HuH-7.5 (cell line): ENCODE measurements around the gene TEX13D.
"Not testable (repeated sequence)": the region's sequence is repeated elsewhere in the genome, so short reads cannot be mapped to it uniquely, and the experiment has no call there.

Experiments
- DNase-seq: peaks from one replicate; pipeline ENCODE4 v3.0.0; 2011; ENCODE audit warnings: low spot score

Gene TEX13D

DNA sequence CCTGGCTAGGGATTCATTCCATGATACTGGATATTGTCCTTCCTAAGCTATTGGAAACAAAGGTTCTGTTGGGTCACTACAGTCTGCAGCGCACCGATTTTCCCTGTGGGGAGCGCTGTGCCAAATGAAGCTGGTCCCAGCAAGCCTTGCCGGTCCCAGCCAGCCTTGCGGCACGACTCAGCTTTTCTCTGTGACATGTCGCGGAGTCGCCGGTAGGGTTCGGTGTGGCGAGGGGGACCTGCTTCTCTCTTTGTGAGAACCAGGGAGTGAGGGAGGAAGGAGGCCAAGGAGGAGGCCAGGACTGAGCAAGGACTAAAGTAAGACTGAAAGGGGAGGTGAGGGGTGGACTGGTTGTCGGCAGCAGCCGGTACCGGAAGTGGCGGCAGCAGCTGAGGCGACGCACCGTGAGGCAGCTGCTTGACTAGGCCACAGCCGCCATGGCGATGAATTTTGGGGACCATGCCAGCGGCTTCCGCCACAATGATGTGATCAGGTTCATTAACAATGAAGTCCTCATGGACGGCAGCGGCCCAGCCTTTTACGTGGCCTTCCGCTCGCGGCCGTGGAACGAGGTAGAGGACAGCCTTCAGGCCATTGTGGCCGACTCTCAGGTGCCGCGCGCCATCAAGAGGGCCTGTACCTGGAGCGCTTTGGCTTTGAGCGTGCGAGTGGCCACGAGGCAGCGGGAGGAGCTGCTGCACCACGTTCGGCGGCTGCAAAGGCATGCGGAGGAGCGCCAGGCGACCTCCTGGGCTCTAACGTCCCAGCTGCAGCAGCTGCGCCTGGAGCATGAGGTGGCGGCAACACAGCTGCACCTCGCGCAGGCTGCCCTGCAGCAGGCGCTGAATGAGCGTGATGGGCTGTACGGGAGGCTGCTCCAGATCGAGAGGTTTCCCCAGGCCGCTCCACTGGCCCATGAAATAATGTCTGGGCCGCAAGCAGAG is at the start of gene TEX13D:
TEX13D (plus strand) TSS at position 180 of the 944 bp plus-strand sequence; CDS start at position 438, 258 bp downstream.
- no peak for DNase-seq

DNA sequence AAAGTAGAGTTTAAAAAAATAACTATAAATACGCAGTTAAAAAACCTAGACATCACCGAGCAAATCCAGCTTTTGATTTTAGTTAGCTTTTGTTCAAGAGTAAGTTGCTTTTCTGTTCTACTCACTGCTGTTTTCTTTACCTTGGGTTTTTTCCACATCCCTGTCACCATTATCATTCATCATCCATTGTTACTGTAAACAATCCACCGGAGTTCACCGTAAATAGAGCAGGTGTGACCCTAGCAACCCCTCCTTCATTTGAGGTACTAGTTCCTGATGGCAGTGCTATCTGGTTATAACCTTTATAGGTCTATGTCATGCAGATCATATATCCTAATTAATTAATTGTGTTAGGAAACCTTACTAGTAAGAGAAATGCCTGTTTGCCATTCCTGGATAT is 43.0 kb upstream of the TEX13D start:
- DNase-seq: no peak

DNA sequence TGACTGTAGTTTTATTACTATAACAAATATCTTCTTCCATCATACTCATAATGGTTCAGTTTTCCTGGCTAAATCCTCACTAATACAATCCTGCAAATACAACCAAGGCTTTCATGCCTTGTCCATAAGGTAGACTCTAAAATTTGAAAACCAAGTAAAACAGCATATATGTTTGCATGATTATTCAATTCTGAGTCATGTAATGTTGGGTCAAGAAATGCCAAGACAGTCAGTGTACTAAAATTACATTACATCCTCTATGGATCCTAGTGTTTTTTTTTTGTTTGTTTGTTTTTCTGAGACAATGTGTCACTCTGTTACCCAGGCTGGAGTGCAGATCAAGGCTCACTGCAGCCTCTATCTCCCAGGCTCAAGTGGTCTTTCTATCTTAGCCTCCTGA is 38.6 kb upstream of the TEX13D start:
- DNase-seq: no peak

DNA sequence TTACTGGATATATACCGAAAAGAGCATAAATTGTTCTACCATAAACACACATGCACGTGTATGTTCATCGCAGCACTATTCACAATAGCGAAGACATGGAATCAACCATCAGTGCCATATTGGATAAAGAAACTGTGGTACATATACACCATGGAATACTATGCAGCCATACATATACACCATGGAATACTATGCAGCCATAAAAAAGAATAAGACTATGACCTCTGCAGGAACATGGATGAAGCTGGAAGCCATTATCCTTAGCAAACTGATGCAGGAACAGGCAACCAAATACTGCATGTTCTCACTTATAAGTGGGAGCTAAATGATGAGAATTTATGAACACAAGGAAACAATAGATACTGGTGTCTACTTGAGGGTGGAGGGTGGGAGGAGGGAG is 33.1 kb upstream of the TEX13D start:
- DNase-seq: not testable (repeated sequence)

DNA sequence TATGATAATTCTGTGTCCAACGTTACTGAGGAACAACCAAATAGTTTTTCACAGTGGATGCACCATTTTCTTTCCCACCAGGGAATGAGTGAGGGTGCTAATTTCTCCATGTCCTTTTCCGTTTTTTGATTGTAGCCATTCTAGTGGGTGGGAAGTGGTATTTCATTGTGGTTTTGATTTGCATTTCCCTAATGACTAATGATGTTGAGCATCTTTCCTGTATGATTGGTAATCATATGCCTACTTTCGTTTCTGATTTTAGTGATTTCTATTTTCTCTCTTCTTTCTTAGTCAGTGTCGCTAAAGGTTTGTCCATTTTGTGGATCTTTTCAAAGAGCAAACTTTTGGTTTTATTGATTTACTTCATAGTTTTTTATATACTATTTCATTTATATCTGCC is 32.1 kb upstream of the TEX13D start:
- no peak for DNase-seq

DNA sequence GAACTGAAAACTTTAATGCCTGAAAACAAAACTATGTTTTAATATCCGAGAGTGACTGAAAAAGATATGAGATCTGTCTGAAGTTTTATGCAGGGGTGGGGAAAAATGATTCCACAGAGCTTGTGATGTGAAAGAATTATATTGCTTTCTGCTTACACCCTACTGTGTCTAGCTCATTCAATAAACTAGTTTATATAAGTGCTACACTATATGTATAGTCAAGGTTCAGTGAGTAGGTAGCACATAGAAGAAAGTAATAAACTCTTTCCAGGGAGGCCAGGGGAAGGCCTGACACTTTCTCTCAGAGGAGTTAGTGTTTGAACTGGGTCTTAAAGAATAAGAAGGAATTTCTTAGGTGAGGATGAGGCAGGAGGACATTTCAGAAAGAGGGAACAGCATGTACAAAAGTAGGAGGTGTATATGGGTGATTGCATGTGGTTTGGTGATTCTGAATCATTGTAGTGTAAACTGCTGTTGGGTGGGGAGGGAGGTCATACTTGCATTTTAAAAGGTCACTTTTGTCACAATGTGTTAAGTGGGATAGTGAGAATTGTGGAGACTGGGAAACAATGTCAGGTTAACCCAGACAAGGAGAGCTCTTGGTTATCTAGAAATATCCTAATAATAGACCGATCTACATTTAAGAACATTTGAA is 25.1 kb upstream of the TEX13D start:
- no peak for DNase-seq

DNA sequence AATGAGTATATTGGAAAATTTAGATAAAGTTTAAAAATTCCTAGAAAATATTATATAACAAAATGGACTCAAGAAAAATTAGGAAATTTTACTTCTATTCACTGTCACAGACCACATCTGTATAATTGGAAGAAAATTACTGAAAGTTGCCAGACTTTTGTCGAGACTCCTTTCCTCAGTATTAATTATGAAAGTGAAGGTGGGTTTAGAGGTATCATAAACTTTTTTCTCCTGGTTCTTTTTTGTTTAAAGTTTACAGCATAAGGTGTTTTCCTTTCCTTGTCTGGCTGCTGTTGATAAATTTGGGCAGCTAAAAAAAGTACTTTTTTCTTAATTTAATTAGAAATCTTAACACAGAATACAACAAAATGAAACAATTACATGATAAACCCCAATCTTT is 6.7 kb upstream of the TEX13D start:
- no peak for DNase-seq

DNA sequence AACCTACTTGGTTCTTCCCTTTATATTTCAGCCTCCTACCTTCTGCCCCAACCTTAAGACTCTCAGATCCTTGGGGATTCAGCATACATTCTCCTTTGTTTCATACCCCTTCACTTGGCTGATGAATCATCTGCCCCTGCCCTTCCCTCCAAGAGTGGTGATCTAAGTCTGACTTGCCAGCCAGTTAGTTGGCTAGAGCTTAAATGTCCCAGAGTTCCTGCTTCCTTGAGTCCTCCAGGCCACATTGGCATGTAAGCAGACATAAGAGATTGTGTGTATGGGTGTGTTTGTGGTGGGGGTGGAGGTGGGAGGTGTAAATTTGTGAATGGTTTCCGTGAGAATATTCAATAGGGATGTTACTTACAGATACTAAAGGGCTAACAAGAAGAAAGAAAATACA is 3.7 kb upstream of the TEX13D start:
- no peak for DNase-seq

DNA sequence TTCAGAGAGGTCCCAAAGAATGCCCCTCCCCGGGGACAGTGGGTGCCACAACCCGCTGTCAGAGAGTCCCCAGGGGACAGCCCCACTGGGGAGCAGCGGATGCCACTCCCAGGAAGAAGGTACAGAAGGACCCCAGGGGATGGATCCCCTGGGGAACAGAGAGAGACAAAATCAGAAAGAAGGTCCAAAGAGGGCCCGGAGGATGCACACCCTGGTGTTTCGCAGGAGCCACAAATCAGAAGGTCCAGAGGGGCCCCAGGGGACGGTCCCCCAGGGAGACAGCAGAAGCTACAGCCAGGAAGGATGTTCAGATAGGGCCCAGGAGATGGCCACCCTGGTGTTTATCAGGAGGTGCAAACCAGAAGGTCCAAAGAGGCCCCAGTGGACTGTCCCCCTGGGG is 1.4 kb downstream of the TEX13D start:
- DNase-seq: no peak

DNA sequence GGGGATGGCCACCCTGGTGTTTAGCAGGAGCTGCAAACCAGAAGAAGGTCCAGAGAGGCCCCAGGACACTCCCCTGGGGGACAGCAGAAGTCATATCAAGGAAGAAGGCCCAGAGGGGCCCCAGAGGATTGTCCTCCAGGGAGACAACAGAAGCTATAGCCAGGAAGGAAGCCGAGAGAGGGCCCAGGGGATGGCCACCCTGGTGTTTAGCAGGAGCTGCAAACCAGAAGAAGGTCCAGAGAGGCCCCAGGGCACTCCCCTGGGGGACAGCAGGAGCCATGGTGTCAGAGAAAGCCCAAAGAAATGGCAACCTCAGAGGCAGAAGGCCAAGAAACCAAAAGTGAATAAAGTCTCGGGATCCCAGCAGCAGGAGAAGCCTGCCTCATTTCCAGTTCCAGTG is 2.1 kb downstream of the TEX13D start:
- not testable (repeated sequence) for DNase-seq

DNA sequence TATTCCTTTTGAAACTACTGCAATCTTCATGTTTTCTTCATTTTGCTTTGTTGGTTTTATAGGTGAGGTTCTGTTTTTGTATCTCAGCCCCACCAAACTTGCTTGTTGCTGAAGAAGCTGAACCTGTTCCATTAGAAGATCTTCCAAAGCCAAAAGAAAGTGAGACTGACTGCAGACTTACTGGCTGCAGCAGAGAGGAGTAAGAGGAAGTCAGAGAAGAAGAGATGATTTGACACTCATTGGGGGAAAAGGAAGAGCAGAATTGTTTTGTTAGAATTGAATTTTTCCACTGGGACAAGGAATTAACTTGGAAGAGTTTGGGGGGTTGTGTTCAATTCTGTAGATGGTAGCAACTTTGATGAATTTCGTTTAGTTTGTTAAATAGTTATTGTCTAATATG is 3.1 kb downstream of the TEX13D start:
- DNase-seq: no peak

DNA sequence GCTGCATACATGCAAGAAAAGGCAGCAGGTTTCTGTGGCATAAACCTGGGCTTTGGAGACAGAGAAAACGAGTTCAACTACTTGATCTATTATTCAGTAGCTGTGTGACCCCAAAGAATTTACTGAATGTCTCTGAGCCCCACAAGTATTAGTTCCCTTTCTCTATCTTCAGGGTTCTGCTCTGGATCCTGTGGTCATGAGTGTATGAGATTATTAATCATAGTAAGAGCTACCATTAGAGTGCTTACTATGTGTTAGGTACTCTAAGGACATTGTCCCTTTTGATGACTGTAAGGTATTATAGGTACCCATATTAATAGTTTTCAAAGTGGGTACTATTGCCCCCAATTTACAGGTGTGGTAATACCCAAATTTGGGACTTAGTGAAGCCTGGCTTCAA is 5.5 kb downstream of the TEX13D start:
- no peak for DNase-seq

DNA sequence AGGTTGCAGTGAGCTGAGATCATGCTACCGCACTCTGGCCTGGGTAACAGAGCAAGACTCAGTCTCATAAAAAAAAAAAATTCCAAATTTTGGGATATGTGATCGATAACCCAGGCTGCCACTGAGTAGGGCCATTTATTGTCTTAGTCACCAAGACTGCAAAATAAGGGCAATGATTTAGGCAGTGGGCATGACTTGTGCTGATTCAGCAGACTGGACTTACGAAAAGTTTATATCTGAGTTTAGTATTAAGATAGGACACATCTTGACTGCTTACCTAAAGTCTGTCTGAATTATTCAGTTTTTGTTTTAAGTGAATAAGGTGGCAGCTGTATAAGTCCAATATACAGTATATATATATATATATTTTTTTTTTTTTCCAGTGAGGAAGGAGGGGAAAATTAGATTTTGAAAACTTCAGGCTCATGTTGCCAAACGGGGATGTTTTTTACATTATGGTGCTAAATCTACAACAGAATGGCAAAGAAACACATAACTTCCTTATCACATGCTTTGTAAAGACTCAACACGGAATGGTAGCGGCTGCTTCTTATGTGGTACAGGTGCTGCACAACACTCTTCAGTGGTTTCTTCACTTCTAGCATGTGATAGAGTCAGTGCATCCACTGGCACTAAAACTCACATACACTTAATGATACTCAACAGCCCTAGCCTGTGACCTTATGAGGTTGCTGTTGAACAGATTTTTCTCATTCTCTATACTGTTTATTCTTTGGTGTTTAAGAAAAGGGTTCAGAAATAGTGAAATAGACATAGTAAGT is 6.5 kb downstream of the TEX13D start:
- DNase-seq: no peak

DNA sequence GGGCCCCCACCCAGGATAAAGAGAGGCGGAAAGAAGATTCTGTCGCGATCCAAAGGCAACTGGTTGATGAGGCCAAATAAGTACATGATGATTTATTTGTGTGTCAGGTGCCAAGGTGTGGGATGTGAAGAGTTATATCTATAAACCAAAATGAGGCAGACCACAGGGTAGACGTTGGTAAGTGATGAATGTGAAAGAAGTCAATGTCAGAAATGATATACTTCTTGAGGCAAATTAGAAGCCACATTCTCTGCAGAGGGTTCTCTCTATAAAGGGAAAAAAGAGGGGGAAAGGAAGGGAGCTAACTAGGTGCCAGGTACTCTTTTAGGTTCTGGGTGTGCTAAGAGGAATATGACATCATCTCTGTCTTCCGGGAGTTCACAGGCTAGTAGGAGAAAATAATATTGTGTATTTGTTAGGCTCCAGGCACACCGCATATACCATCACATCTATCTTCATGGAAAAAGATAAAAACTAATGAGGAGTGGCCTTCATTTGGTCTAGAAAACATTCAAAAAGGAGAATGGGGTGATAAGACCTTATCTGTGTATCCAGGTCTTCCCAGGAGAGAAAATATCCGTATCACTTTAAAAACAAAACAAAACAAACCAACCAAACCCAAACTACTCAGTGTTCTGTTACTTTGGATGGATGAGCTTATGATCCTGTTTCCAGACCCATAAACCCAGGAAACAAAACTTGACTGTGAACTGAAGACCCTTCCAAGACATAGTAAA is 9.1 kb downstream of the TEX13D start:
- no peak for DNase-seq

DNA sequence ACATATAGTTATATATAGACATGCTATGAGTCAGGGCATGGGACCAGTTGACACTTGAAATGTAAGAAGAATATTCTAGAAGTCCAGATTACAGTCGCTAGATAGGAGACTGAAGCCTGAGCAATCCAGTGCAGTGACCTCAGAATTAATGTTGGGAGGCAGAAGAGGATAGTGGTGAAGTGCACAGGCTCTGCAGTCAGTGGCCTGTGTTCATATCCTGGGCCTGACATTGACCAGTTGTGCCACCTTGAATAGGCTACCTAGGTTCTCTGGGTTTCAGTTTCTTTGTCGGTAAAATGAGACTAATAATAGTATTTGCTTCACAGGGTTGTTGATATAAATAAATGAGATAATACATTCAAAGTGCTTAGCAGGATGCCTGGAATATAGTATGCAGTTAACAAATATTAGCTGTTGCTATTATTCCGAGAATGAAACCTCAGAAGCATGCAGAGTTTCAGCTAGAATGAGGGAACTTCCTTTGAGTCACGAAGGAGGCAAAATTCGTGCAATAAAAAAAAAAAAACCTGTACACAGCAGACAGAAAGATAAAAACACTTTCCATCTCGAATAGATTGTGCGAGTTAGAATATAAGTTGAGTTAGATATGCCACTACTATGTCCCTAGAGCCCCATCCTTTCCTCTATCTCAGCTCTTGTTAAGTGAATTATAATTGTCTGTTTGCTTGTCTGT is 9.9 kb downstream of the TEX13D start:
- DNase-seq: no peak

DNA sequence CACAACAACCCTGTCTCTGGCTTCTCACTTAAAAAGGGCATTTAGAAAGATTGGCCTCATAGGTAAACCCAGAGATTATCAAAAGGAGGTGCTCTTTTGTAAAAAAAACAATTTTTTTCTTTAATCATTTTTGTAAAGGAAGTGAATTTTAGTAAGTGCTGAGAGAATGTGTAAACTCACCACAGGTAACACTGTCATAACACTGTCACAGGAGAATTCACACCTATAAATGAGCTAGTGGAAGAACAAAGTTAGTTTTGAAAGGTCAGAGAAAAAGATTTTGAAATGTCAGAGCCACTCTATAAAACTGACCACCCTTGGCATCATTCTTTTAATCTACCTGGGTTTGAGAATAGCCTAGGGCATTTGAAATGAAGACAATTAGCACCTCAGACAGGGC is 10.6 kb downstream of the TEX13D start:
- DNase-seq: no peak

DNA sequence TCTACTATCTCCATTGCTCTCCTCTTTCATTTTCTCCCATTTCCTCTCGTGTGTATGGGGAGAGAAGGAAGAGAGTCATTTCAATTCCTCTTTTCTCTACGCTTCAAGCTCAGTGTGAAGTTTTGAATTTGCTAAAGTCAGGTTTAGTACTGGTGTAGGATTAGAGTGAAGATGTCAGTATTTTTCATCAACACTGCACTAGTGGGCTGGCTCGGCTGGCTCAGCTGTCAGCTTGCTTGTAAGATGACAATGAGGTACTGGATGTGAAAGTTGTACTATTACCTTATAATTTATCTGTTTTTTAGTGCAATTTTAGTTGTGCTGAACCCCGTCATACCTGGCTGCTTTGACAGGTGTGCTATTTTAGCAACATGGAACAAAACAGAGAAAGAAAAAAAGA is 11.8 kb downstream of the TEX13D start:
- DNase-seq: no peak

DNA sequence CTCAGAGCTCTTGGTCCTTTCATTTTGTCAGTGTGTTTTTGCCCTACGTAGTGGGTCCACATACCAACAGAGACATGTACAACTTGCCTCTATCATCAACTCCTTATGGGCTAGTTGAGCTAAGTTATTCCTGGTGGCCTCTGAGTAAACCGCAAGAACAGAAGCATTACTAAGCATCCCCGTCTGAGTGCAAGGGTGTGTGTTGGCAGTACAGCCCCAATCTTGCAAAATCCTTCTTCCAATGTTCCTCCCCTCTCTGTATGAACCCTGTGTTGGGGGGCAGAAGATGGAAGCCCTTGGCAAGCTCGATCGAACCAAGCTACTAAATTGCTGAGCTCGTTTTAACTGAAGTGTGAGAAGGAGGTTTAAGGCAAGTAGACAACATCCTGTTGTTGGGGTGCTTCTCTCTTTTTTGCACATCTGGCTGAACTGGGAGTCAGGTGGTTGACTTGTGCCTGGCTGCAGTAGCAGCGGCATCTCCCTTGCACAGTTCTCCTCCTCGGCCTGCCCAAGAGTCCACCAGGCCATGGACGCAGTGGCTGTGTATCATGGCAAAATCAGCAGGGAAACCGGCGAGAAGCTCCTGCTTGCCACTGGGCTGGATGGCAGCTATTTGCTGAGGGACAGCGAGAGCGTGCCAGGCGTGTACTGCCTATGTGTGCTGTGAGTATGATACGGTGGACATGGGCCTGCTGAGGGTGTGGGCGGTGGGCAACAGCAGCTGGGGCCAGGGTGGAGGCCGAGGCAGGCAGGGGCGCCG is 13.8 kb downstream of the TEX13D start, which contains the start of gene SH2D1A:
SH2D1A (plus strand) TSS at position 447 of the 760 bp plus-strand sequence; CDS start at position 527, 80 bp downstream.
- no peak for DNase-seq

DNA sequence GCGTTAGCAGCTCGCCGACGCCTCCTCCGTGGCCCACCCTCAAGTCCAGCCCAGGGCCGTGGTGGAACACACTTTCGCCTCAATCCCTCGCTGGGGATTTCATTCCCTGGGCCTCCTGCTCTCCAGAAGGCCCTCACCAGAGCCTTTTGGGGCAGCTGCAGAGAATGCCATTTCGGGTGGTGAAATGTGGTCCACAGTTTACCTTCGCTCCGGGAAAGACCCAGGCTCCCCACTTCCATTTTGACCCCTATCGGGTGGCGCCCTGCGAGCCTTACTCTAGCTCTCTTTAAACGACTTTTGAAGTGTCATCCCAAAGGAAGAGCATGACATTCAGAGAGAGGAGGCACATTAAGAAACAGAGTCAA is 14.4 kb downstream of the TEX13D start:
- no peak for DNase-seq

DNA sequence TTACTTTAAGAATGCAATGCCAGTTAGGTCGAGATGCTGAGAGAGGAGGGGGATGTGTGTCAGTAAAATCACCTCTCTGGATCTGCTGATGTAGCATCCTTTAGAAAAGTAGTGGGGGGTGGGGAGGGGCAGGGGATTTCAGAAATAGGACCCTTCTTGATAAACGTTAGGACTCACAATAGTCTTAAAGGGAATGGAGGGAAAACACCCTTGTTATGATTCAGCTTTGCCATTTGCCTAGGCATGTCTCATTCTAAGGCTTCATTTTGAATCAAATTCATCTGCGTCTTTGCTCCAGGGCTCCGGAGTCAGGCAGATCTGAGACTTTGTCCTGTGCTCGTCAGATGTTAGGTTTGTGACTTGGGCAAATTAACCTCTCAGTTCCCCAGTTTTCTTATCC is 14.8 kb downstream of the TEX13D start:
- no peak for DNase-seq

DNA sequence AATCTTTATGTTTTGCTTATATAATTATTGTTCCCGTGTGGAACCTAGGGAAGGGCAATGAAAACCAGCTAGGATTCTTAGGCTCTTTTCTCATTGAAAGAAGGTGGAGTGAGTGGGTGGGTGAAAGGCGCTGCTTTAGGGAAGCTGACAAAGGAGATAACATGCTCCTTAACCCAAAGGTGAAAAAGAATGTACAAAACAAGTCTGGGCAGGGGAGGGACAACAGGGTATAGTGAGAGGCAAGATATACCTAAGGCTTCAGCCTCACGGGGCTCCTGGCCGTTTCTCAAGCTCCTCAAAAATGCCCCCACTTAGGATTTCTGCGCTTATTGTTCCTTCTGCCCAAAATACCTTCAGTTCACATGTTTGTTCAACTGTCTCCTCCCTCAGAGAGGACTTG is 15.7 kb downstream of the TEX13D start:
- no peak for DNase-seq
